ENCODE data around the gene HOXA6. TPM values are rescaled to one million over a fixed set of nuclear protein-coding genes. Genes with fewer than 3 reads are reported as not detected.

Gene HOXA6
- total and polyA plus RNA-seq, 9 of the 15 experiments (the other 6 are each of a cell fraction or from before 2014, with no cell fraction given), result not detected

- TF ChIP-seq HNRNPLL (IDR thresholded peaks at IDR 0.05; ENCODE audit: low read depth, low read length, poor library complexity, severe bottlenecking), result no peak
These were observed 22.5 kb downstream of the HOXA6 start (continued) for GRCh38 chr7:27124902-27125689.

- H3K4me2 ChIP-seq (ENCODE audit: insufficient read depth, low read length), result no peak overlapping the region
These were observed 23.3 kb downstream of the HOXA6 start for GRCh38 chr7:27124096-27124901.

More at GRCh38 chr7:27124096-27124901, 23.3 kb downstream of the HOXA6 start:
- H3K27me3 ChIP-seq (ENCODE audit: control insufficient read depth in 2 of 2, insufficient read depth in 2 of 2, low read length in 2 of 2), result peaks cover 26 to 61% of the 10 kb centered on the region in 2 experiments; a peak in 4 of 5 replicates
- ATAC-seq, result no peak
- no peak for TF ChIP-seq HBP1 (CRISPR knock-in tag; IDR thresholded peaks at IDR 0.05)
- TF ChIP-seq, protein P1, sequence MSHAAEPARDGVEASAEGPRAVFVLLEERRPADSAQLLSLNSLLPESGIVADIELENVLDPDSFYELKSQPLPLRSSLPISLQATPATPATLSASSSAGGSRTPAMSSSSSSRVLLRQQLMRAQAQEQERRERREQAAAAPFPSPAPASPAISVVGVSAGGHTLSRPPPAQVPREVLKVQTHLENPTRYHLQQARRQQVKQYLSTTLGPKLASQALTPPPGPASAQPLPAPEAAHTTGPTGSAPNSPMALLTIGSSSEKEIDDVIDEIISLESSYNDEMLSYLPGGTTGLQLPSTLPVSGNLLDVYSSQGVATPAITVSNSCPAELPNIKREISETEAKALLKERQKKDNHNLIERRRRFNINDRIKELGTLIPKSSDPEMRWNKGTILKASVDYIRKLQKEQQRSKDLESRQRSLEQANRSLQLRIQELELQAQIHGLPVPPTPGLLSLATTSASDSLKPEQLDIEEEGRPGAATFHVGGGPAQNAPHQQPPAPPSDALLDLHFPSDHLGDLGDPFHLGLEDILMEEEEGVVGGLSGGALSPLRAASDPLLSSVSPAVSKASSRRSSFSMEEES (CRISPR knock-in tag; IDR thresholded peaks at IDR 0.05), result peak; percentile 94
- TF ChIP-seq ILK (tag; IDR thresholded peaks at IDR 0.05; ENCODE audit: borderline replicate concordance, low read depth), result no peak
- TF ChIP-seq MEF2A (IDR thresholded peaks at IDR 0.05; ENCODE audit: control insufficient read depth, low read depth, low read length), result no peak
- TF ChIP-seq RAD51 (IDR thresholded peaks at IDR 0.05; ENCODE audit: borderline replicate concordance, low read depth), result peak; percentile 68; the same call in 1 of the 2 replicates
- TF ChIP-seq CBFA2T2 (conservative IDR thresholded peaks at IDR 0.05), result peak; percentile 36
- no peak for TF ChIP-seq ZBED1 (IDR thresholded peaks at IDR 0.05)
- TF ChIP-seq TOE1 (IDR thresholded peaks at IDR 0.05; ENCODE audit: borderline replicate concordance), result 0 out of 2 replicates have a peak, but pooled peaks have one; percentile 20
- TF ChIP-seq TOE1 (CRISPR knock-in tag; IDR thresholded peaks at IDR 0.05; ENCODE audit: borderline replicate concordance, low read depth), result no peak
- in situ Hi-C loops (cut with MboI) (no loop called here), intact Hi-C loops (cut with micrococcal nuclease) (no loop called here)
- H3K4me1 ChIP-seq (replicated peaks in 1 of 2; ENCODE audit: control insufficient read depth in 2 of 2, insufficient read depth in 2 of 2, low read length in 2 of 2), result no peaks in the 10 kb centered on the region
- POLR2A ChIA-PET, result no interaction called here
- no peak for FAIRE-seq
- H3K36me3 ChIP-seq (ENCODE audit: control insufficient read depth, insufficient read depth, low read length), result no peaks in the 10 kb centered on the region
- BruUV-seq (replicated peaks), result no TSS peak
- H3K4me3 ChIP-seq, result no peak overlapping the region
- H3K9me1 ChIP-seq (ENCODE audit: control insufficient read depth, insufficient read depth, low read length), result no peaks in the 10 kb centered on the region
- H3K9me3 ChIP-seq (replicated peaks; ENCODE audit: control insufficient read depth, insufficient read depth, low read depth, low read length), result no peaks in the 10 kb centered on the region
- 31% methylated on average over 36 of the region's 43 CpGs for WGBS (ENCODE audit: insufficient coverage, low coverage, missing lambda C conversion rate)
- H4K20me1 ChIP-seq (replicated peaks; ENCODE audit: control insufficient read depth, insufficient read depth, low read length), result no peaks in the 10 kb centered on the region; the same call in none of the 2 replicates
- no peak for DNase-seq (ENCODE audit: extremely low read depth in 1 of 4, low spot score in 3 of 4)
- H3K9ac ChIP-seq (ENCODE audit: insufficient read depth in 1 of 2, low read depth in 2 of 2, low read length in 2 of 2), result no peak overlapping the region
- H3K27ac ChIP-seq (ENCODE audit: extremely low read depth, low read depth, low read length), result no peak overlapping the region
- H2AFZ ChIP-seq (ENCODE audit: low read depth, low read length), result no peak overlapping the region
- H3K79me2 ChIP-seq (ENCODE audit: control insufficient read depth, insufficient read depth, low read length), result no peaks in the 10 kb centered on the region
- CTCF ChIA-PET (ENCODE audit: low intra/inter-chr PET ratio), result no interaction called here
